K562 (cell line): ENCODE measurements around the gene SLX4IP. TPM values are rescaled to one million over a fixed set of nuclear protein-coding genes. Genes with fewer than 3 reads are reported as not detected.

Experiments used
- ATAC-seq: fragments of 200-7000 bp; cut with Tn5 transposase; 3 replicates; pipeline ENCODE4 v1.9.1; 2020; ENCODE audit warnings: moderate library complexity
- BruUV-seq: library from RNA; stranded (reverse); fragments of 400-500 nt; replicated peaks from 2 replicates; lab custom pipeline; 2021; lab: Mats Ljungman, UMichigan
- CTCF ChIA-PET: fragments of 300-600 bp; formaldehyde crosslinking; extraction: SDS; loops from one replicate; lab custom pipeline; 2021; ENCODE audit warnings: low intra/inter-chr PET ratio; lab: Yijun Ruan, JAX
- POLR2A ChIA-PET: fragments of 300-600, 350-650 bp; sonication (Branson Sonifier 250); formaldehyde crosslinking; extraction: SDS; loops from one replicate; lab custom pipeline; 2021; ENCODE audit warnings: antibody characterized with exemption, inconsistent platforms; lab: Yijun Ruan, JAX
- DNase-seq, 4 experiments: peaks; one replicate each; pipeline versions ENCODE4 v3.0.0 to v3.0.0-alpha.2; 2011 to 2018; ENCODE audit warnings: low spot score in 3 of 4, mixed read lengths in 3 of 4; ENCODE audit errors: extremely low read depth in 1 of 4
- FAIRE-seq: peaks from 2 replicates; lab custom pipeline; 2011; peaks lifted over from hg19 to GRCh38; lab: Jason Lieb, UNC
- H2AFZ ChIP-seq: 2 replicates; pipeline ENCODE4 v1.6.0; 2011; ENCODE audit warnings: low read depth, low read length, control low read depth, inconsistent platforms
- H3K27ac ChIP-seq: fragments of 200-600 bp; 3 replicates; pipeline ENCODE4 v1.8.0; 2011; ENCODE audit warnings: low read depth, mild to moderate bottlenecking, control low read depth, inconsistent platforms, low read length, moderate library complexity, mixed read lengths; ENCODE audit errors: extremely low read depth
- H3K27me3 ChIP-seq, 2 experiments: fragments of 300-600 bp in 1 of 2; 2 replicates in 1 of 2; 3 replicates in 1 of 2; pipeline versions ENCODE4 v1.6.0 to v1.8.0; 2011; ENCODE audit warnings: inconsistent platforms in 2 of 2, low read length in 2 of 2, mild to moderate bottlenecking in 1 of 2, mixed read lengths in 1 of 2, moderate library complexity in 1 of 2; ENCODE audit not compliant: control insufficient read depth in 2 of 2, insufficient read depth in 2 of 2
- H3K36me3 ChIP-seq: fragments of 300-600 bp; 3 replicates; pipeline ENCODE4 v1.8.0; 2011; ENCODE audit warnings: mild to moderate bottlenecking, low read length, inconsistent platforms; ENCODE audit not compliant: control insufficient read depth, insufficient read depth
- H3K4me1 ChIP-seq, 2 experiments: fragments of 200-600 bp in 1 of 2; replicated peaks in 1 of 2; 2 replicates in 1 of 2; 3 replicates in 1 of 2; pipeline versions ENCODE4 v1.5.1 to v1.8.0; 2011; ENCODE audit warnings: inconsistent platforms in 2 of 2, low read length in 2 of 2, mild to moderate bottlenecking in 1 of 2, mixed read lengths in 1 of 2, moderate library complexity in 1 of 2; ENCODE audit not compliant: control insufficient read depth in 2 of 2, insufficient read depth in 2 of 2
- H3K4me2 ChIP-seq: 2 replicates; pipeline ENCODE4 v1.6.1; 2011; ENCODE audit warnings: low read length, control low read depth, inconsistent platforms, mixed read lengths; ENCODE audit not compliant: insufficient read depth
- H3K4me3 ChIP-seq: fragments of 200-600 bp; sonication (generic), shearing (Covaris generic); 2 replicates; pipeline ENCODE4 v1.5.1; 2016; ENCODE audit warnings: control low read depth, inconsistent platforms
- H3K79me2 ChIP-seq: fragments of 200-600 bp; 3 replicates; pipeline ENCODE4 v1.8.0; 2011; ENCODE audit warnings: low read length, inconsistent platforms; ENCODE audit not compliant: control insufficient read depth, insufficient read depth
- H3K9ac ChIP-seq, 2 experiments: 2 replicates each; pipeline versions ENCODE4 v1.6.0 to v1.6.1; 2011; ENCODE audit warnings: low read depth in 2 of 2, low read length in 2 of 2, control low read depth in 1 of 2, inconsistent platforms in 1 of 2, mild to moderate bottlenecking in 1 of 2, mixed read lengths in 1 of 2; ENCODE audit not compliant: insufficient read depth in 1 of 2
- H3K9me1 ChIP-seq: one replicate; pipeline ENCODE4 v1.6.0; 2011; ENCODE audit warnings: inconsistent platforms, mild to moderate bottlenecking, low read length, moderate library complexity; ENCODE audit not compliant: control insufficient read depth, insufficient read depth
- H3K9me3 ChIP-seq: replicated peaks from 2 replicates; pipeline ENCODE4 v1.5.1; 2011; ENCODE audit warnings: low read depth, low read length, inconsistent platforms; ENCODE audit not compliant: control insufficient read depth, insufficient read depth
- H4K20me1 ChIP-seq: replicated peaks from 2 replicates; pipeline ENCODE4 v1.6.1; 2011; ENCODE audit warnings: low read length, inconsistent platforms, mixed read lengths; ENCODE audit not compliant: control insufficient read depth, insufficient read depth
- HDAC3 ChIP-seq: fragments of 450-650 bp; IDR thresholded peaks from 2 replicates; pipeline ENCODE4 v1.6.1; 2018; ENCODE audit warnings: borderline replicate concordance, mild to moderate bottlenecking, moderate library complexity; ENCODE audit not compliant: partially characterized antibody
- HMG20A ChIP-seq: fragments of 450-650 bp; formaldehyde crosslinking; conservative IDR thresholded peaks from 2 replicates; pipeline ENCODE4 v1.4.0; 2020; ENCODE audit warnings: mild to moderate bottlenecking, mixed read lengths
- JUNB ChIP-seq: fragments of 450-650 bp; formaldehyde crosslinking; conservative IDR thresholded peaks from 2 replicates; pipeline ENCODE4 v1.4.0; 2020; ENCODE audit warnings: mild to moderate bottlenecking
- KAT7 ChIP-seq: sonication (generic); formaldehyde crosslinking; IDR thresholded peaks from 2 replicates; pipeline ENCODE4 v1.8.0; 2022; ENCODE audit warnings: missing genetic modification reagents, mild to moderate bottlenecking, borderline replicate concordance
- KLF13 ChIP-seq: fragments of 450-650 bp; IDR thresholded peaks from 2 replicates; pipeline ENCODE4 v1.6.1; 2016; ENCODE audit warnings: missing genetic modification characterization, low read depth, mild to moderate bottlenecking, missing compliant biosample characterization, moderate library complexity, borderline replicate concordance
- NEUROD1 ChIP-seq: fragments of 150-350 bp; IDR thresholded peaks from 2 replicates; pipeline ENCODE4 v1.6.1; 2014; ENCODE audit warnings: borderline replicate concordance, low read length, low read depth; ENCODE audit not compliant: partially characterized antibody
- OTX1 ChIP-seq: fragments of 450-650 bp; formaldehyde crosslinking; IDR thresholded peaks from 2 replicates; pipeline ENCODE4 v1.4.0; 2022; ENCODE audit warnings: mild to moderate bottlenecking
- SAP30 ChIP-seq: fragments of 200-600 bp; sonication (generic); IDR thresholded peaks from 2 replicates; pipeline ENCODE4 v1.6.1; 2012; ENCODE audit warnings: borderline replicate concordance, low read depth, mild to moderate bottlenecking, moderate library complexity, low read length, control low read depth, inconsistent platforms; ENCODE audit not compliant: insufficient read depth, poor library complexity, severe bottlenecking
- WGBS: fragments of 100-300 bp; shearing (Covaris generic); methylation state at CpG from one replicate; pipeline ENCODE4 v1.1.6; 2016; ENCODE audit warnings: low coverage, mixed read lengths; ENCODE audit not compliant: insufficient coverage; ENCODE audit errors: missing lambda C conversion rate; 5-methylcytosine and 5-hydroxymethylcytosine counted together
- in situ Hi-C: fragments of 300-500 bp; cut with MboI; formaldehyde crosslinking; loops from 4 replicates; pipeline ENCODE4 v1.15.0; 2018; ENCODE audit warnings: inconsistent platforms, mixed read lengths
- intact Hi-C: fragments of 100-400 bp; cut with micrococcal nuclease; formaldehyde crosslinking; loops from 2 replicates; pipeline ENCODE4 v1.14.2; 2022
- polyA plus RNA-seq, 8 experiments: library from polyadenylated mRNA; depleted of rRNA in 4 of 8; stranded (reverse) in 5 of 8; unstranded in 3 of 8; fragments of >200 nt; fragmentation: Nextera tagmentation in 2 of 8; fragmentation: Illumina TruSeq in 1 of 8; extraction: Ambion mirVana in 2 of 8; extraction: Trizol in 1 of 8; gene quantifications; 2 replicates each; pipeline versions ENCODE4 v1.2.1 to v1.2.3, GENCODE V29; 2011 to 2014; ENCODE audit warnings: inconsistent platforms in 1 of 8, missing spikeins in 1 of 8
- total RNA-seq, 7 experiments: library from RNA; depleted of rRNA in 6 of 7; stranded (reverse); fragments of >200 nt in 6 of 7; fragmentation: Illumina TruSeq in 2 of 7; extraction: Trizol in 2 of 7; gene quantifications; 2 replicates each; pipeline versions ENCODE4 v1.2.1 to v1.2.3, GENCODE V29; 2011 to 2021; ENCODE audit warnings: low replicate concordance in 1 of 7
- TF ChIP-seq, protein P1 (sequence below): sonication (generic); formaldehyde crosslinking; IDR thresholded peaks from 2 replicates; pipeline ENCODE4 v1.9.0; 2022; ENCODE audit warnings: mild to moderate bottlenecking, missing genetic modification reagents

Gene SLX4IP
- total and polyA plus RNA-seq, 9 of the 15 experiments (the other 6 are each of a cell fraction or from before 2014, with no cell fraction given): 1.5 to 5.9 (median 3.5) TPM

DNA sequence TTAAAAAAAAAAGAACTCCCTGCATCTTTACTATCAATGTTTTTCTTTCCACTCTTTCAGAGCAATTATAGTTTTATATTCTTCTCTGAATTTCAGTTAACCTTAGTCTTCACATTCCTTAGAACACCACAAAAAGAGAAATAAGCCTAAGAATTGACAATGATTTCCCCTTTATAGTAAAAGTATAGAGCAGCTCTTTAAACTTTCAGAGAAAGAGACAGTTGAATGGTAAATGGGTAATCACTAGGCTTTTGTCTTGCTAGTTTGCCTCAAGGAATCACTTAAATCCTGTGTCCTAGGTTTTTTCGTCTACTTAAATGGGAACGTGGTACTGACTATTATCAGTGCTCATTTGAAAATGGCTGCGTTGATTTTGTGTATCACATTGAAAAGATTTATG is 31.8 kb downstream of the SLX4IP start:
- Histone ChIP-seq H2AFZ (no peak overlapping the region), H3K4me1 (peaks cover 0 to 6% of the 10 kb centered on the region in 2 experiments; a peak in 2 of 5 replicates), H3K9me1 (no peaks in the 10 kb centered on the region), H3K9me3 (no peaks in the 10 kb centered on the region; the same call in 1 of the 2 replicates), H3K9ac (no peak overlapping the region), H3K36me3 (no peaks in the 10 kb centered on the region), H3K4me3 (no peak overlapping the region), H3K79me2 (no peaks in the 10 kb centered on the region)
- CTCF ChIA-PET: no interaction called here
- POLR2A ChIA-PET: no interaction called here
- no peak for DNase-seq
- WGBS: 69% methylated on average over 3 of the region's 3 CpGs
- BruUV-seq: no TSS peak
- no peak for TF ChIP-seq KLF13
- no peak for TF ChIP-seq HDAC3
- no peak for TF ChIP-seq HMG20A (CRISPR knock-in tag)
- TF ChIP-seq JUNB (CRISPR knock-in tag): no peak
- no peak for TF ChIP-seq NEUROD1
- TF ChIP-seq, protein P1, sequence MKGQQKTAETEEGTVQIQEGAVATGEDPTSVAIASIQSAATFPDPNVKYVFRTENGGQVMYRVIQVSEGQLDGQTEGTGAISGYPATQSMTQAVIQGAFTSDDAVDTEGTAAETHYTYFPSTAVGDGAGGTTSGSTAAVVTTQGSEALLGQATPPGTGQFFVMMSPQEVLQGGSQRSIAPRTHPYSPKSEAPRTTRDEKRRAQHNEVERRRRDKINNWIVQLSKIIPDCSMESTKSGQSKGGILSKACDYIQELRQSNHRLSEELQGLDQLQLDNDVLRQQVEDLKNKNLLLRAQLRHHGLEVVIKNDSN (CRISPR knock-in tag): no peak
- TF ChIP-seq KAT7 (CRISPR knock-in tag): no peak
- no peak for TF ChIP-seq OTX1 (CRISPR knock-in tag)
- TF ChIP-seq SAP30: no peak
- TF ChIP-seq, all 486 proteins: peak for 0
- Histone ChIP-seq H3K4me2 (no peak overlapping the region), H3K27me3 (no peaks in the 10 kb centered on the region), H3K27ac (no peak overlapping the region), H4K20me1 (no peaks in the 10 kb centered on the region)
- in situ Hi-C loops (no loop called here), intact Hi-C loops (loop anchor here (5.0 kb wide), 2 partner anchors 70 to 850 kb away; no protein-coding TSS in a partner anchor)
- no peak for ATAC-seq
- no peak for FAIRE-seq
